PC-3 (cell line): ENCODE measurements around the gene SLC34A3. TPM values are rescaled to one million over a fixed set of nuclear protein-coding genes. Genes with fewer than 3 reads are reported as not detected.

Source experiments
- ATAC-seq: fragments of 200-7000 bp; cut with Tn5 transposase; 2 replicates; pipeline ENCODE4 v1.9.1; 2020; ENCODE audit warnings: mild to moderate bottlenecking, moderate library complexity
- BruUV-seq: library from RNA; stranded (reverse); fragments of 400-500 nt; replicated peaks from 2 replicates; lab custom pipeline; 2021; lab: Mats Ljungman, UMichigan
- CTCF ChIA-PET: fragments of 300-600 bp; sonication (Branson Sonifier 250); formaldehyde crosslinking; loops from one replicate; lab custom pipeline; 2022; ENCODE audit warnings: antibody characterized with exemption; lab: Charles Lee
- POLR2A ChIA-PET: fragments of 300-600 bp; sonication (Branson Sonifier 250); formaldehyde crosslinking; loops from one replicate; lab custom pipeline; 2022; ENCODE audit warnings: antibody characterized with exemption; ENCODE audit not compliant: unreplicated experiment; lab: Charles Lee
- DNase-seq: peaks from one replicate; pipeline ENCODE4 v3.0.0-alpha.2; 2015
- H2AFZ ChIP-seq: fragments of 300-600 bp; sonication (generic); 2 replicates; pipeline ENCODE4 v1.6.0; 2016; ENCODE audit warnings: antibody characterized with exemption, low read length
- H3F3A ChIP-seq: fragments of 300-600 bp; sonication (generic); one replicate; pipeline ENCODE4 v1.6.0; 2017; ENCODE audit warnings: antibody characterized with exemption, low read length, control low read depth, mild to moderate bottlenecking; ENCODE audit not compliant: unreplicated experiment
- H3K27ac ChIP-seq: fragments of 300-600 bp; sonication (generic); 2 replicates; pipeline ENCODE4 v1.5.1; 2016; ENCODE audit warnings: mild to moderate bottlenecking, low read length
- H3K27me3 ChIP-seq: fragments of 300-600 bp; sonication (generic); 2 replicates; pipeline ENCODE4 v1.6.1; 2016; ENCODE audit warnings: low read length, mixed read lengths
- H3K36me3 ChIP-seq: fragments of 300-600 bp; sonication (generic); 2 replicates; pipeline ENCODE4 v1.6.1; 2016; ENCODE audit warnings: low read depth, mixed run types, low read length, mixed read lengths
- H3K4me1 ChIP-seq: fragments of 300-600 bp; sonication (generic); 2 replicates; pipeline ENCODE4 v1.5.1; 2016; ENCODE audit warnings: low read length; ENCODE audit not compliant: insufficient read depth
- H3K4me2 ChIP-seq: fragments of 300-600 bp; sonication (generic); 2 replicates; pipeline ENCODE4 v1.6.0; 2016; ENCODE audit warnings: low read length
- H3K4me3 ChIP-seq: fragments of 300-600 bp; sonication (generic); 2 replicates; pipeline ENCODE4 v1.5.1; 2016; ENCODE audit warnings: mild to moderate bottlenecking, low read length, mixed read lengths
- H3K79me2 ChIP-seq: fragments of 300-600 bp; sonication (generic); 2 replicates; pipeline ENCODE4 v1.6.1; 2017; ENCODE audit warnings: low read length, mixed read lengths
- H3K9ac ChIP-seq: fragments of 300-600 bp; sonication (generic); 2 replicates; pipeline ENCODE4 v1.6.0; 2016; ENCODE audit warnings: mild to moderate bottlenecking, low read length
- H3K9me2 ChIP-seq: fragments of 300-600 bp; sonication (generic); replicated peaks from 2 replicates; pipeline ENCODE4 v1.6.1; 2016; ENCODE audit warnings: mixed run types, low read length, mixed read lengths
- H3K9me3 ChIP-seq: fragments of 300-600 bp; sonication (generic); 2 replicates; pipeline ENCODE4 v1.6.1; 2016; ENCODE audit warnings: low read length, mixed read lengths
- H4K20me1 ChIP-seq: fragments of 300-600 bp; sonication (generic); 2 replicates; pipeline ENCODE4 v1.6.1; 2016; ENCODE audit warnings: low read length, mixed read lengths
- EZH2 ChIP-seq: fragments of 300-600 bp; sonication (generic); IDR thresholded peaks from one replicate; pipeline ENCODE4 v1.6.1; 2017; ENCODE audit warnings: antibody characterized with exemption, mild to moderate bottlenecking, low read length; ENCODE audit not compliant: unreplicated experiment
- EZH2phosphoT487 ChIP-seq: fragments of 300-600 bp; sonication (generic); IDR thresholded peaks from 2 replicates; pipeline ENCODE4 v1.6.1; 2018; ENCODE audit warnings: mild to moderate bottlenecking, antibody characterized with exemption, low read length, borderline replicate concordance
- intact Hi-C: fragments of 100-400 bp; cut with micrococcal nuclease; formaldehyde crosslinking; loops from 2 replicates; pipeline ENCODE4 v1.9.0; 2023
- total RNA-seq: library from RNA; depleted of rRNA; stranded (reverse); fragments of >200 nt; gene quantifications from 2 replicates; pipeline ENCODE4 v1.2.3, GENCODE V29; 2014
- TF ChIP-seq, protein P1 (sequence below): fragments of 300-600 bp; sonication (generic); conservative IDR thresholded peaks from 2 replicates; pipeline ENCODE4 v1.5.1; 2017; ENCODE audit warnings: antibody characterized with exemption, low read depth, mild to moderate bottlenecking, low read length

Gene SLC34A3
- total RNA-seq, 1 experiment from 2014 or later: 1.5 TPM

DNA sequence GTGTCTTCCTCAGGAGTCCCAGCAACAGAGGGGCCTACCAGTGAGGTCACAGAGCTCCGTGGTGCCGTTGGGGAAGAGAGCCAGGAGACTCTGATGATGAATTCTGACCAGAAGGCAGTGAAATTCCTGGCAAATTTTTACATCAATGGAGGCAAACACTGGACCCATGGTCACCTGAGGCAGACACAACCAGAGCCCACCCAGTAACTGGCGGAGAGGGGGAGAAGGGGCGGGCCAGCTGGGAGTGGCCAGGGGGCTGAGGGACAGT lies 20.4 kb downstream of the SLC34A3 start, which contains the start of gene STPG3:
Gene STPG3, plus strand, starts transcription at position 93 of the 268 bp plus-strand sequence. Its CDS starts 1 bp downstream, at position 94.
- Histone ChIP-seq H3K27ac (no peak within 1 kb of the TSS), H2AFZ (no peak within 1 kb of the TSS), H3K79me2 (peaks cover 8% of the 10 kb centered on the region), H3K27me3 (no peaks in the 10 kb centered on the region), H3K4me2 (no peak within 1 kb of the TSS), H3K9me2 (no peaks in the 10 kb centered on the region), H4K20me1 (no peaks in the 10 kb centered on the region), H3K36me3 (no peaks in the 10 kb centered on the region), H3K9me3 (no peaks in the 10 kb centered on the region), H3K4me1 (peaks cover 7% of the 10 kb centered on the region; the same call in 1 of the 2 replicates), H3K4me3 (no peak within 1 kb of the TSS), H3F3A (no peaks in the 10 kb centered on the region), H3K9ac (no peak within 1 kb of the TSS)
- ATAC-seq (no peak), DNase-seq (no peak)
- intact Hi-C loops: no loop called here
- no TSS peak for BruUV-seq
- ChIA-PET POLR2A (no interaction called here), CTCF (no interaction called here)
- TF ChIP-seq EZH2 (no peak), EZH2phosphoT487 (no peak)
- TF ChIP-seq, protein P1, sequence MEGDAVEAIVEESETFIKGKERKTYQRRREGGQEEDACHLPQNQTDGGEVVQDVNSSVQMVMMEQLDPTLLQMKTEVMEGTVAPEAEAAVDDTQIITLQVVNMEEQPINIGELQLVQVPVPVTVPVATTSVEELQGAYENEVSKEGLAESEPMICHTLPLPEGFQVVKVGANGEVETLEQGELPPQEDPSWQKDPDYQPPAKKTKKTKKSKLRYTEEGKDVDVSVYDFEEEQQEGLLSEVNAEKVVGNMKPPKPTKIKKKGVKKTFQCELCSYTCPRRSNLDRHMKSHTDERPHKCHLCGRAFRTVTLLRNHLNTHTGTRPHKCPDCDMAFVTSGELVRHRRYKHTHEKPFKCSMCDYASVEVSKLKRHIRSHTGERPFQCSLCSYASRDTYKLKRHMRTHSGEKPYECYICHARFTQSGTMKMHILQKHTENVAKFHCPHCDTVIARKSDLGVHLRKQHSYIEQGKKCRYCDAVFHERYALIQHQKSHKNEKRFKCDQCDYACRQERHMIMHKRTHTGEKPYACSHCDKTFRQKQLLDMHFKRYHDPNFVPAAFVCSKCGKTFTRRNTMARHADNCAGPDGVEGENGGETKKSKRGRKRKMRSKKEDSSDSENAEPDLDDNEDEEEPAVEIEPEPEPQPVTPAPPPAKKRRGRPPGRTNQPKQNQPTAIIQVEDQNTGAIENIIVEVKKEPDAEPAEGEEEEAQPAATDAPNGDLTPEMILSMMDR: no peak

- H2AFZ ChIP-seq: no peak overlapping the region
- POLR2A ChIA-PET: no interaction called here
- H3K9me2 ChIP-seq: no peaks in the 10 kb centered on the region
- peaks cover 14% of the 10 kb centered on the region for H3K79me2 ChIP-seq
- no peak overlapping the region for H3K9ac ChIP-seq
- DNase-seq (no peak), ATAC-seq (no peak)
- no peaks in the 10 kb centered on the region for H3F3A ChIP-seq
- CTCF ChIA-PET: no interaction called here
- no TSS peak for BruUV-seq
- peaks cover 12% of the 10 kb centered on the region; the same call in 1 of the 2 replicates for H3K4me1 ChIP-seq
- TF ChIP-seq EZH2: no peak
- no peak for TF ChIP-seq EZH2phosphoT487
- TF ChIP-seq, protein P1: no peak
- no peaks in the 10 kb centered on the region for H3K27me3 ChIP-seq
- H3K9me3 ChIP-seq: no peaks in the 10 kb centered on the region
- intact Hi-C loops: no loop called here
- no peak overlapping the region for H3K27ac ChIP-seq
- H3K36me3 ChIP-seq: no peaks in the 10 kb centered on the region
- no peaks in the 10 kb centered on the region for H4K20me1 ChIP-seq
- no peak overlapping the region for H3K4me2 ChIP-seq
- no peak overlapping the region for H3K4me3 ChIP-seq
Measured at GRCh38 chr9:137251490-137252268, 21.0 kb downstream of the SLC34A3 start.
